Mesodermal cell (in vitro differentiated cells): Measurements from ENCODE around the gene TRAF1.

Experiments
- H3K27ac ChIP-seq: 2 replicates; pipeline ENCODE4 v1.7.0; 2013; ENCODE audit warnings: mild to moderate bottlenecking, low read depth, low read length, moderate library complexity; ENCODE audit not compliant: severe bottlenecking
- H3K36me3 ChIP-seq: 2 replicates; pipeline ENCODE4 v1.7.1; 2013; ENCODE audit warnings: mild to moderate bottlenecking, low read length, moderate library complexity; ENCODE audit not compliant: control insufficient read depth, insufficient read depth
- H3K4me1 ChIP-seq: one replicate; pipeline ENCODE4 v1.7.1; 2013; ENCODE audit warnings: mild to moderate bottlenecking, low read length; ENCODE audit not compliant: insufficient read depth, control insufficient read depth, poor library complexity, severe bottlenecking
- H3K4me3 ChIP-seq: 2 replicates; pipeline ENCODE4 v1.7.0; 2013; ENCODE audit warnings: low read length, control low read depth, mild to moderate bottlenecking; ENCODE audit not compliant: insufficient read depth, poor library complexity, severe bottlenecking; ENCODE audit errors: extremely low read depth
- H3K9me3 ChIP-seq: 2 replicates; pipeline ENCODE4 v1.7.1; 2013; ENCODE audit warnings: mild to moderate bottlenecking, low read length, moderate library complexity; ENCODE audit not compliant: control insufficient read depth
- WGBS, 2 experiments: methylation state at CpG; one replicate each; pipeline ENCODE4 v1.1.5; 2013; ENCODE audit warnings: missing lambda C conversion rate in 2 of 2; ENCODE audit not compliant: insufficient coverage in 2 of 2; 5-methylcytosine and 5-hydroxymethylcytosine counted together

TRAF1 gene

GRCh38 chr9:120922404-120923195 is 4.0 kb downstream of the TRAF1 start:
- Histone ChIP-seq H3K4me1 (peaks cover 51% of the 10 kb centered on the region), H3K36me3 (no peaks in the 10 kb centered on the region), H3K9me3 (peaks cover under 1% of the 10 kb centered on the region), H3K27ac (no peak overlapping the region), H3K4me3 (no peak overlapping the region)
- 94 to 98% methylated on average over 4 to 5 of the region's 7 CpGs for WGBS, 2 experiments

GRCh38 chr9:120921661-120922181 is 4.9 kb downstream of the TRAF1 start:
- H3K27ac ChIP-seq: no peak overlapping the region
- peaks cover 51% of the 10 kb centered on the region for H3K4me1 ChIP-seq
- H3K9me3 ChIP-seq: peaks cover 3% of the 10 kb centered on the region
- H3K36me3 ChIP-seq: no peaks in the 10 kb centered on the region
- H3K4me3 ChIP-seq: no peak overlapping the region
- WGBS, 2 experiments: 77 to 78% methylated on average over 6 to 7 of the region's 8 CpGs

- Histone ChIP-seq H3K36me3 (no peaks in the 10 kb centered on the region), H3K4me1 (peaks cover 43% of the 10 kb centered on the region), H3K27ac (no peak overlapping the region), H3K9me3 (peaks cover 3% of the 10 kb centered on the region), H3K4me3 (no peak overlapping the region)
- WGBS, 2 experiments: 83% methylated on average over 1 of the region's 3 CpGs; no CpG with 5 or more reads in 1 of the 2 experiments
Observed at GRCh38 chr9:120920806-120921178, 5.8 kb downstream of the TRAF1 start.

- no peaks in the 10 kb centered on the region for H3K36me3 ChIP-seq
- peaks cover 3% of the 10 kb centered on the region for H3K9me3 ChIP-seq
- H3K4me1 ChIP-seq: peaks cover 41% of the 10 kb centered on the region
- no peak overlapping the region for H3K4me3 ChIP-seq
- peak overlapping the region; percentile 86 for H3K27ac ChIP-seq
- WGBS, 2 experiments: 86 to 90% methylated on average over 1 to 4 of the region's 6 CpGs
Observed at GRCh38 chr9:120919843-120920805, 6.5 kb downstream of the TRAF1 start.

- Histone ChIP-seq H3K9me3 (peaks cover 3% of the 10 kb centered on the region), H3K36me3 (no peaks in the 10 kb centered on the region), H3K27ac (peak overlapping the region; percentile 86), H3K4me1 (peaks cover 37% of the 10 kb centered on the region), H3K4me3 (no peak overlapping the region)
- 83 to 90% methylated on average over 14 to 18 of the region's 20 CpGs for WGBS, 2 experiments
Observed at GRCh38 chr9:120918931-120919842, 7.4 kb downstream of the TRAF1 start.

GRCh38 chr9:120917929-120918762 is 8.4 kb downstream of the TRAF1 start:
- H3K27ac ChIP-seq: no peak overlapping the region
- H3K4me1 ChIP-seq: peaks cover 37% of the 10 kb centered on the region
- peaks cover 3% of the 10 kb centered on the region for H3K9me3 ChIP-seq
- no peak overlapping the region for H3K4me3 ChIP-seq
- WGBS, 2 experiments: 94 to 97% methylated on average over 3 to 4 of the region's 4 CpGs
- H3K36me3 ChIP-seq: no peaks in the 10 kb centered on the region

GRCh38 chr9:120916991-120917880 is 9.4 kb downstream of the TRAF1 start:
- 91 to 95% methylated on average over 7 of the region's 8 CpGs for whole genome bisulfite sequencing, 2 experiments
- Histone ChIP-seq H3K36me3 (no peaks in the 10 kb centered on the region), H3K4me3 (no peak overlapping the region), H3K9me3 (peaks cover 3% of the 10 kb centered on the region), H3K27ac (no peak overlapping the region), H3K4me1 (peaks cover 37% of the 10 kb centered on the region)

GRCh38 chr9:120916588-120916987 is 10.0 kb downstream of the TRAF1 start:
- H3K9me3 ChIP-seq: peaks cover 3% of the 10 kb centered on the region
- no peak overlapping the region for H3K27ac ChIP-seq
- no peaks in the 10 kb centered on the region for H3K36me3 ChIP-seq
- H3K4me1 ChIP-seq: peaks cover 31% of the 10 kb centered on the region
- H3K4me3 ChIP-seq: no peak overlapping the region
- 65 to 70% methylated on average over 2 to 3 of the region's 3 CpGs for WGBS, 2 experiments
